GM12878 (cell line): Measurements from ENCODE around the gene CNIH2. TPM values are rescaled to one million over a fixed set of nuclear protein-coding genes. Genes with fewer than 3 reads are reported as not detected.

Source experiments
- ATAC-seq: fragments of 200-7000 bp; cut with Tn5 transposase; 3 replicates; pipeline ENCODE4 v1.9.1; 2020; ENCODE audit warnings: mild to moderate bottlenecking, moderate library complexity
- BruUV-seq: library from RNA; stranded (reverse); fragments of 400-500 nt; replicated peaks from 2 replicates; lab custom pipeline; 2021; lab: Mats Ljungman, UMichigan
- CTCF ChIA-PET: fragments of 300-600 bp; sonication (Branson Sonifier 250); formaldehyde crosslinking; extraction: SDS; loops from one replicate; lab custom pipeline; 2021; ENCODE audit warnings: inconsistent platforms; lab: Yijun Ruan, JAX
- POLR2A ChIA-PET: fragments of 350-600 bp; formaldehyde crosslinking; extraction: SDS; loops from one replicate; lab custom pipeline; 2021; ENCODE audit warnings: inconsistent platforms; lab: Charles Lee
- RAD21 ChIA-PET: fragments of 300-600 bp; sonication (Branson Sonifier 250); formaldehyde crosslinking; loops from one replicate; lab custom pipeline; 2023; ENCODE audit warnings: antibody characterized with exemption; ENCODE audit not compliant: unreplicated experiment; lab: Charles Lee
- SMC1A ChIA-PET: fragments of 300-600 bp; sonication (Branson Sonifier 250); formaldehyde crosslinking; loops from one replicate; lab custom pipeline; 2023; ENCODE audit not compliant: unreplicated experiment, uncharacterized antibody; lab: Charles Lee
- DNase-seq: peaks from one replicate; pipeline ENCODE4 v3.0.0-alpha.2; 2011; ENCODE audit warnings: low read depth, low spot score
- FAIRE-seq: peaks from 3 replicates; lab custom pipeline; 2011; peaks lifted over from hg19 to GRCh38; lab: Jason Lieb, UNC
- H2AFZ ChIP-seq: 2 replicates; pipeline ENCODE4 v1.6.0; 2011; ENCODE audit warnings: low read depth, low read length, control low read depth; ENCODE audit not compliant: control insufficient read depth
- H3K27ac ChIP-seq: 2 replicates; pipeline ENCODE4 v1.5.1; 2011; ENCODE audit warnings: control low read depth; ENCODE audit not compliant: control insufficient read depth, insufficient read depth
- H3K27me3 ChIP-seq, 2 experiments: replicated peaks in 1 of 2; 2 replicates each; pipeline versions ENCODE4 v1.6.0 to v1.6.1; 2011; ENCODE audit warnings: low read length in 1 of 2; ENCODE audit not compliant: control insufficient read depth in 2 of 2, insufficient read depth in 2 of 2
- H3K36me3 ChIP-seq, 2 experiments: 2 replicates each; pipeline ENCODE4 v1.5.1; 2011; ENCODE audit warnings: low read length in 1 of 2; ENCODE audit not compliant: control insufficient read depth in 2 of 2, insufficient read depth in 2 of 2
- H3K4me1 ChIP-seq: 2 replicates; pipeline ENCODE4 v1.6.1; 2011; ENCODE audit warnings: mild to moderate bottlenecking, low read length, moderate library complexity, mixed read lengths; ENCODE audit not compliant: control insufficient read depth, insufficient read depth
- H3K4me2 ChIP-seq: 2 replicates; pipeline ENCODE4 v1.6.0; 2011; ENCODE audit warnings: control low read depth; ENCODE audit not compliant: control insufficient read depth, insufficient read depth
- H3K4me3 ChIP-seq: fragments of 200-600 bp; sonication (generic); 2 replicates; pipeline ENCODE4 v1.5.1; 2016
- H3K79me2 ChIP-seq: 2 replicates; pipeline ENCODE4 v1.6.0; 2011; ENCODE audit warnings: low read length; ENCODE audit not compliant: control insufficient read depth, insufficient read depth
- H3K9ac ChIP-seq: 2 replicates; pipeline ENCODE4 v1.8.0; 2011; ENCODE audit warnings: low read length, control low read depth, mixed read lengths; ENCODE audit not compliant: control insufficient read depth, insufficient read depth
- H3K9me3 ChIP-seq: replicated peaks from 3 replicates; pipeline ENCODE4 v1.5.1; 2011; ENCODE audit warnings: mild to moderate bottlenecking, low read length; ENCODE audit not compliant: control insufficient read depth, insufficient read depth
- H4K20me1 ChIP-seq: 2 replicates; pipeline ENCODE4 v1.6.0; 2011; ENCODE audit not compliant: control insufficient read depth, insufficient read depth
- MYB ChIP-seq: fragments of 150-350 bp; IDR thresholded peaks from 2 replicates; pipeline ENCODE4 v1.6.1; 2014; ENCODE audit warnings: mild to moderate bottlenecking, low read depth, low read length, borderline replicate concordance
- NR2C2 ChIP-seq: IDR thresholded peaks from 2 replicates; pipeline ENCODE4 v1.6.1; 2011; ENCODE audit warnings: borderline replicate concordance, low read depth; ENCODE audit not compliant: control insufficient read depth, insufficient read length
- PAX8 ChIP-seq: fragments of 450-650 bp; IDR thresholded peaks from 2 replicates; pipeline ENCODE4 v1.6.1; 2017; ENCODE audit warnings: mild to moderate bottlenecking, moderate library complexity
- TARDBP ChIP-seq: IDR thresholded peaks from 2 replicates; pipeline ENCODE4 v1.6.1; 2016; ENCODE audit warnings: borderline replicate concordance
- YBX1 ChIP-seq: fragments of 450-650 bp; IDR thresholded peaks from 2 replicates; pipeline ENCODE4 v1.6.1; 2016; ENCODE audit warnings: antibody characterized with exemption
- YY1 ChIP-seq: IDR thresholded peaks from 2 replicates; pipeline ENCODE4 v1.6.1; 2011; ENCODE audit warnings: low read depth, mild to moderate bottlenecking, low read length
- ZNF24 ChIP-seq: fragments of 450-650 bp; IDR thresholded peaks from 2 replicates; pipeline ENCODE4 v1.6.1; 2017; ENCODE audit warnings: antibody characterized with exemption, mild to moderate bottlenecking
- ZNF274 ChIP-seq: IDR thresholded peaks from one replicate; pipeline ENCODE4 v1.8.0; 2011; ENCODE audit not compliant: insufficient read length, insufficient read depth
- ZNF622 ChIP-seq: fragments of 450-650 bp; IDR thresholded peaks from 2 replicates; pipeline ENCODE4 v1.6.1; 2017; ENCODE audit warnings: mild to moderate bottlenecking, inconsistent platforms
- ZZZ3 ChIP-seq: IDR thresholded peaks from 2 replicates; pipeline ENCODE4 v1.6.1; 2011; ENCODE audit warnings: low read depth; ENCODE audit not compliant: control insufficient read depth, insufficient read length
- WGBS: methylation state at CpG from one replicate; pipeline ENCODE4 v1.1.6; 2016; ENCODE audit warnings: low lambda C conversion rate; ENCODE audit not compliant: insufficient replicate concordance, insufficient coverage; ENCODE audit errors: missing lambda C conversion rate; 5-methylcytosine and 5-hydroxymethylcytosine counted together
- in situ Hi-C: fragments of 300-500 bp; cut with MboI; formaldehyde crosslinking; loops from 9 replicates; pipeline ENCODE4 v1.14.3; 2018; ENCODE audit warnings: mixed read lengths
- intact Hi-C: fragments of 100-400 bp; cut with micrococcal nuclease; formaldehyde crosslinking; loops from one replicate; pipeline ENCODE4 v1.14.2; 2022; ENCODE audit not compliant: unreplicated experiment
- polyA plus RNA-seq, 11 experiments: library from polyadenylated mRNA; depleted of rRNA in 4 of 11; unstranded in 6 of 11; stranded (reverse) in 5 of 11; fragments of >200 nt; fragmentation: Nextera tagmentation in 4 of 11; fragmentation: Illumina TruSeq in 1 of 11; extraction: Ambion mirVana in 4 of 11; extraction: Trizol in 1 of 11; gene quantifications; 1 replicate in 1 of 11; 2 replicates in 10 of 11; pipeline versions ENCODE4 v1.2.1 to v1.2.3, GENCODE V29; 2011 to 2016; ENCODE audit warnings: inconsistent platforms in 2 of 11, missing spikeins in 2 of 11, low read depth in 1 of 11
- total RNA-seq, 4 experiments: library from RNA; depleted of rRNA in 3 of 4; stranded (reverse); fragments of >200 nt in 3 of 4; fragmentation: Illumina TruSeq in 1 of 4; extraction: Trizol in 1 of 4; gene quantifications; 2 replicates each; pipeline versions ENCODE4 v1.2.1 to v1.2.3, GENCODE V29; 2013 to 2021
- TF ChIP-seq, protein P1 (sequence below): fragments of 450-650 bp; IDR thresholded peaks from 2 replicates; pipeline ENCODE4 v1.6.1; 2014; ENCODE audit warnings: mild to moderate bottlenecking
- TF ChIP-seq, protein P2 (sequence below): fragments of 450-650 bp; IDR thresholded peaks from 2 replicates; pipeline ENCODE4 v1.6.1; 2017; ENCODE audit warnings: low read depth, mild to moderate bottlenecking, moderate library complexity
- TF ChIP-seq, protein P3 (sequence below): fragments of 150-350 bp; IDR thresholded peaks from 2 replicates; pipeline ENCODE4 v1.6.1; 2014; ENCODE audit warnings: mild to moderate bottlenecking, low read depth, low read length
- TF ChIP-seq, protein P4 (sequence below): IDR thresholded peaks from 2 replicates; pipeline ENCODE4 v1.6.1; 2012; ENCODE audit warnings: mild to moderate bottlenecking, low read depth, low read length

CNIH2 gene
- total and polyA plus RNA-seq, 10 of the 15 experiments (the other 5 are each of a cell fraction or from before 2014, with no cell fraction given) = 0.07 to 1.3 (median 0.68) TPM; not detected in 2

DNA sequence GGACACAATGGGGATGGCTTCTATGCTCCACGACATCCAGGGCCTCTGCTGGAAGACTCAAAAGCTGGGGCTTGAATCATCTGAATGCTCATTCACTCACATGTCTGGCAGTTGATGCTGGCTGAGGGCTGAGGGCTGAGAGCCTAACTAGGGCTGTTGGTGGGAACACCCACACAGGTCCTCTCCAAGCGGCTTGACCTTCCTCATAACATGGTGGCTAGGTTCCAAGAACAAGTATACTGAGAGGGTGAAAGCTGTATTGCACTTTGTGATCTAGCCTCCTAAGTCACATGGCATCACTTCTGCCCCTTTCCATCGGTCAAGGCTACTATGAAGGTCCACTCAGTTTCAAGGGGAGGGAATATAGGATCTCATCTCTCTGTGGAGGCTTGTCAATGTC, 21.2 kb downstream of the CNIH2 start:
- POLR2A ChIA-PET = no interaction called here
- RAD21 ChIA-PET = no interaction called here
- TF ChIP-seq ZNF622 (no peak), PAX8 (no peak), YBX1 (no peak), MYB (no peak), ZNF274 (no peak), NR2C2 (no peak), TARDBP (no peak), ZNF24 (no peak), YY1 (no peak), ZZZ3 (no peak)
- TF ChIP-seq, protein P1, sequence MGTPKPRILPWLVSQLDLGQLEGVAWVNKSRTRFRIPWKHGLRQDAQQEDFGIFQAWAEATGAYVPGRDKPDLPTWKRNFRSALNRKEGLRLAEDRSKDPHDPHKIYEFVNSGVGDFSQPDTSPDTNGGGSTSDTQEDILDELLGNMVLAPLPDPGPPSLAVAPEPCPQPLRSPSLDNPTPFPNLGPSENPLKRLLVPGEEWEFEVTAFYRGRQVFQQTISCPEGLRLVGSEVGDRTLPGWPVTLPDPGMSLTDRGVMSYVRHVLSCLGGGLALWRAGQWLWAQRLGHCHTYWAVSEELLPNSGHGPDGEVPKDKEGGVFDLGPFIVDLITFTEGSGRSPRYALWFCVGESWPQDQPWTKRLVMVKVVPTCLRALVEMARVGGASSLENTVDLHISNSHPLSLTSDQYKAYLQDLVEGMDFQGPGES = no peak
- TF ChIP-seq, protein P2, sequence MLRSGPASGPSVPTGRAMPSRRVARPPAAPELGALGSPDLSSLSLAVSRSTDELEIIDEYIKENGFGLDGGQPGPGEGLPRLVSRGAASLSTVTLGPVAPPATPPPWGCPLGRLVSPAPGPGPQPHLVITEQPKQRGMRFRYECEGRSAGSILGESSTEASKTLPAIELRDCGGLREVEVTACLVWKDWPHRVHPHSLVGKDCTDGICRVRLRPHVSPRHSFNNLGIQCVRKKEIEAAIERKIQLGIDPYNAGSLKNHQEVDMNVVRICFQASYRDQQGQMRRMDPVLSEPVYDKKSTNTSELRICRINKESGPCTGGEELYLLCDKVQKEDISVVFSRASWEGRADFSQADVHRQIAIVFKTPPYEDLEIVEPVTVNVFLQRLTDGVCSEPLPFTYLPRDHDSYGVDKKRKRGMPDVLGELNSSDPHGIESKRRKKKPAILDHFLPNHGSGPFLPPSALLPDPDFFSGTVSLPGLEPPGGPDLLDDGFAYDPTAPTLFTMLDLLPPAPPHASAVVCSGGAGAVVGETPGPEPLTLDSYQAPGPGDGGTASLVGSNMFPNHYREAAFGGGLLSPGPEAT = no peak
- TF ChIP-seq, protein P3, sequence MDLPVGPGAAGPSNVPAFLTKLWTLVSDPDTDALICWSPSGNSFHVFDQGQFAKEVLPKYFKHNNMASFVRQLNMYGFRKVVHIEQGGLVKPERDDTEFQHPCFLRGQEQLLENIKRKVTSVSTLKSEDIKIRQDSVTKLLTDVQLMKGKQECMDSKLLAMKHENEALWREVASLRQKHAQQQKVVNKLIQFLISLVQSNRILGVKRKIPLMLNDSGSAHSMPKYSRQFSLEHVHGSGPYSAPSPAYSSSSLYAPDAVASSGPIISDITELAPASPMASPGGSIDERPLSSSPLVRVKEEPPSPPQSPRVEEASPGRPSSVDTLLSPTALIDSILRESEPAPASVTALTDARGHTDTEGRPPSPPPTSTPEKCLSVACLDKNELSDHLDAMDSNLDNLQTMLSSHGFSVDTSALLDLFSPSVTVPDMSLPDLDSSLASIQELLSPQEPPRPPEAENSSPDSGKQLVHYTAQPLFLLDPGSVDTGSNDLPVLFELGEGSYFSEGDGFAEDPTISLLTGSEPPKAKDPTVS = no peak
- TF ChIP-seq, protein P4, sequence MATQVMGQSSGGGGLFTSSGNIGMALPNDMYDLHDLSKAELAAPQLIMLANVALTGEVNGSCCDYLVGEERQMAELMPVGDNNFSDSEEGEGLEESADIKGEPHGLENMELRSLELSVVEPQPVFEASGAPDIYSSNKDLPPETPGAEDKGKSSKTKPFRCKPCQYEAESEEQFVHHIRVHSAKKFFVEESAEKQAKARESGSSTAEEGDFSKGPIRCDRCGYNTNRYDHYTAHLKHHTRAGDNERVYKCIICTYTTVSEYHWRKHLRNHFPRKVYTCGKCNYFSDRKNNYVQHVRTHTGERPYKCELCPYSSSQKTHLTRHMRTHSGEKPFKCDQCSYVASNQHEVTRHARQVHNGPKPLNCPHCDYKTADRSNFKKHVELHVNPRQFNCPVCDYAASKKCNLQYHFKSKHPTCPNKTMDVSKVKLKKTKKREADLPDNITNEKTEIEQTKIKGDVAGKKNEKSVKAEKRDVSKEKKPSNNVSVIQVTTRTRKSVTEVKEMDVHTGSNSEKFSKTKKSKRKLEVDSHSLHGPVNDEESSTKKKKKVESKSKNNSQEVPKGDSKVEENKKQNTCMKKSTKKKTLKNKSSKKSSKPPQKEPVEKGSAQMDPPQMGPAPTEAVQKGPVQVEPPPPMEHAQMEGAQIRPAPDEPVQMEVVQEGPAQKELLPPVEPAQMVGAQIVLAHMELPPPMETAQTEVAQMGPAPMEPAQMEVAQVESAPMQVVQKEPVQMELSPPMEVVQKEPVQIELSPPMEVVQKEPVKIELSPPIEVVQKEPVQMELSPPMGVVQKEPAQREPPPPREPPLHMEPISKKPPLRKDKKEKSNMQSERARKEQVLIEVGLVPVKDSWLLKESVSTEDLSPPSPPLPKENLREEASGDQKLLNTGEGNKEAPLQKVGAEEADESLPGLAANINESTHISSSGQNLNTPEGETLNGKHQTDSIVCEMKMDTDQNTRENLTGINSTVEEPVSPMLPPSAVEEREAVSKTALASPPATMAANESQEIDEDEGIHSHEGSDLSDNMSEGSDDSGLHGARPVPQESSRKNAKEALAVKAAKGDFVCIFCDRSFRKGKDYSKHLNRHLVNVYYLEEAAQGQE = no peak
- TF ChIP-seq, all 136 proteins: peak for 0
- Histone ChIP-seq H3K4me3 (no peak overlapping the region), H3K27me3 (peaks cover 0 to 2% of the 10 kb centered on the region in 2 experiments; a peak in 1 of 4 replicates), H3K9ac (no peak overlapping the region), H3K9me3 (no peaks in the 10 kb centered on the region), H3K36me3 (no peaks in the 10 kb centered on the region), H3K4me1 (no peaks in the 10 kb centered on the region), H3K27ac (no peak overlapping the region), H4K20me1 (no peaks in the 10 kb centered on the region), H3K79me2 (no peaks in the 10 kb centered on the region), H3K4me2 (no peak overlapping the region), H2AFZ (no peak overlapping the region)
- BruUV-seq = no TSS peak
- FAIRE-seq (no peak), DNase-seq (no peak), ATAC-seq (no peak)
- CTCF ChIA-PET = interaction anchor here (1.4 to 4.2 kb wide), 3 partner anchors 13 to 90 kb away, joined by 4 to 25 read pairs (median 7); no protein-coding TSS in a partner anchor
- in situ Hi-C loops (no loop called here), intact Hi-C loops (no loop called here)
- WGBS = 38% methylated on average over 3 of the region's 3 CpGs
- SMC1A ChIA-PET = interaction anchor here (0.6 kb wide), 1 partner anchor 415 kb away, joined by 3 read pairs; no protein-coding TSS in a partner anchor
